Stimulated activated CD4-positive, alpha-beta T cell treated with anti-CD3 and anti-CD28 coated beads, Interleukin-1b, Interleukin-23, amount 100 ng/mL, for 4 hours (primary cell): Measurements from ENCODE around the gene KRTAP5-10.
"Not testable (repeated sequence)": the region's sequence is repeated elsewhere in the genome, so short reads cannot be mapped to it uniquely, and the experiment has no call there.

ENCODE experiments used
- DNase-seq, 2 donors: peaks; one replicate each; pipeline ENCODE4 v3.0.0-alpha.2; 2020; ENCODE audit warnings: low read depth in 2 of 2

Gene KRTAP5-10

GRCh38 chr11:71611218-71611910 lies 46.0 kb downstream of the KRTAP5-10 start:
- not testable (repeated sequence) for DNase-seq

- DNase-seq = not testable (repeated sequence)
Observed at GRCh38 chr11:71613931-71614330, 48.6 kb downstream of the KRTAP5-10 start.

DNA sequence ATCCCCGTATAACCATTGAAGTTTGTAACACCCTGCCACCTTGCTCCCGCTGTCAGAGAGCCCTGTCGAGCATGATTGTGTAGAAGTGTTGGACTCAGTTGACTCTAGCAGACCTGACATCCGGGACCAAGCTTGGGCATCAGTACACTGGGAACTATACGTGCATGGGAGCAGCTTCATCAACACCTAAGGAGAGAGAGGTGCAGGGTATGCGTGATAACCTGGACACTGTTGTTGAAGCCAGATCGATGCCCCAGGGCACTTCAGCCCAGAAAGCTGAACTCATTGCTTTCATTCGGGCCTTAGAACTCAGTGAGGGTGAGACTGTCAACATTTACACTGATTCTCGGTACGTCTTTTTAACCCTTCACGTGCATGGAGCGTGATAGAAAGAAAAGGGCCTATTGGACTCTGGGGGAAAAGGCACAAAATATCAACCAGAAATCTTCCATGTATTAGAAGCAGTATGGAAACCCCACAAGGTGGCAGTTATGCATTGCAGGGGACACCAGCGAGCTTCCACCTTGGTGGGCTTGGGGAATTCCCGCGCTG lies 49.1 kb downstream of the KRTAP5-10 start:
- DNase-seq = not testable (repeated sequence)

DNA sequence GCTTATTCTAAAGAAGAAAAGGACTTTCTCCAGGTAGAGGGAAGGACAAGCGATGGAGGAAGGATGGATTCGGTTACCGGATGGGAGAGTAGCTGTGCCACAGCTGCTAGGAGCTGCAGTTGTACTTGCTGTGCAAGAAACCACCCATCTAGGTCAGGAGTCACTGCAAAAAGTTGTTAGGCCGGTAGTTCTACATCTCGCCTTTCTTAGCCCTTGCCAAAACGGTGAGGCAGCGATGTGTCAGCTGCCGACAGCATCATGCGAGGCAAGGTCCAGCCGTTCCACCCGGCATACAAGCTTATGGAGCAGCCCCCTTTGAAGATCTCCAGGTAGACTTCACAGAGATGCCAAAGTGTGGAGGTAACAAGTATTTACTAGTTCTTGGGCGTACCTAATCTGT lies 49.6 kb downstream of the KRTAP5-10 start:
- DNase-seq = not testable (repeated sequence)
